Testis (tissue), 3 donors: ENCODE data around the gene BAIAP3. TPM values are rescaled to one million over a fixed set of nuclear protein-coding genes. Genes with fewer than 3 reads are reported as not detected.

ENCODE experiments used
- DNase-seq: peaks from one replicate; pipeline ENCODE4 v3.0.0-alpha.2; 2019
- H3K27ac ChIP-seq, 2 donors: fragments of 200-600 bp; sonication (generic); one replicate each; pipeline ENCODE4 v1.5.1; 2019
- H3K27me3 ChIP-seq: fragments of 200-600 bp; sonication (generic); one replicate; pipeline ENCODE4 v1.5.1; 2019
- H3K36me3 ChIP-seq: fragments of 200-600 bp; sonication (generic); one replicate; pipeline ENCODE4 v1.5.1; 2017; ENCODE audit warnings: low read depth; ENCODE audit errors: missing control alignments
- H3K4me1 ChIP-seq: fragments of 200-600 bp; sonication (generic); one replicate; pipeline ENCODE4 v1.5.1; 2019
- H3K4me3 ChIP-seq, 2 donors: fragments of 200-600 bp; sonication (generic); one replicate each; pipeline ENCODE4 v1.5.1; 2017 to 2019
- H3K9me3 ChIP-seq: fragments of 200-600 bp; sonication (generic); one replicate; pipeline ENCODE4 v1.5.1; 2017
- CTCF ChIP-seq, 3 experiments: fragments of 450-650 bp in 2 of 3; fragments of 200-600 bp in 1 of 3; sonication (generic) in 1 of 3; IDR thresholded peaks; one replicate each; pipeline ENCODE4 v1.5.1; 2016 to 2019; ENCODE audit warnings: antibody characterized with exemption in 3 of 3, mild to moderate bottlenecking in 2 of 3, moderate library complexity in 1 of 3
- POLR2A ChIP-seq: fragments of 450-650 bp; IDR thresholded peaks from one replicate; pipeline ENCODE4 v1.6.1; 2017; ENCODE audit warnings: antibody characterized with exemption, mild to moderate bottlenecking, moderate library complexity
- WGBS, 2 donors: methylation state at CpG; one replicate each; pipeline ENCODE4 v1.1.5; 2018; 5-methylcytosine and 5-hydroxymethylcytosine counted together
- intact Hi-C: fragments of 100-400 bp; cut with DNase I; formaldehyde crosslinking; loops from one replicate; pipeline ENCODE4 v1.15.1; 2023; ENCODE audit warnings: low total_unique reads
- polyA plus RNA-seq: library from polyadenylated mRNA; stranded (reverse); fragments of 350-450 nt; fragmentation: Illumina TruSeq; extraction: RNeasy Lipid Tissue Mini Kit (QIAGEN cat#74804); gene quantifications from one replicate; pipeline ENCODE4 v1.2.3, GENCODE V29; 2014; ENCODE audit warnings: low read depth, low replicate concordance; ENCODE audit not compliant: insufficient read depth
- total RNA-seq, 2 donors: library from RNA; depleted of rRNA; stranded (reverse); fragments of >200 nt; gene quantifications; one replicate each; pipeline ENCODE4 v1.2.3, GENCODE V29; 2016

BAIAP3 gene
- total and polyA plus RNA-seq, 3 donors from 2014 or later: 23.0 to 60.4 (median 29.8) TPM

GRCh38 chr16:1338119-1338730 lies 4.8 kb downstream of the BAIAP3 start:
- H3K27ac ChIP-seq: no peak overlapping the region
- peaks cover 6% of the 10 kb centered on the region for H3K4me1 ChIP-seq
- H3K27me3 ChIP-seq: no peaks in the 10 kb centered on the region
- intact Hi-C loops: no loop called here
- no peak for DNase-seq
- WGBS, 2 donors: 75 to 81% methylated on average over 6 to 15 of the region's 30 CpGs
- no peak overlapping the region for H3K4me3 ChIP-seq
- TF ChIP-seq POLR2A: no peak
- no peaks in the 10 kb centered on the region for H3K9me3 ChIP-seq
- no peaks in the 10 kb centered on the region for H3K36me3 ChIP-seq

- TF ChIP-seq POLR2A (no peak), CTCF (IDR thresholded peaks at IDR 0.05) (no peak)
- DNase-seq: no peak
- Histone ChIP-seq H3K27ac (no peak overlapping the region), H3K27me3 (no peaks in the 10 kb centered on the region), H3K36me3 (no peaks in the 10 kb centered on the region), H3K4me3 (no peak overlapping the region), H3K9me3 (no peaks in the 10 kb centered on the region), H3K4me1 (peaks cover 13% of the 10 kb centered on the region)
- intact Hi-C loops: no loop called here
- WGBS, 2 donors: 67 to 73% methylated on average over 2 to 31 of the region's 31 CpGs
Observed at GRCh38 chr16:1338855-1339675, 5.6 kb downstream of the BAIAP3 start.

- intact Hi-C loops: no loop called here
- Histone ChIP-seq H3K36me3 (no peaks in the 10 kb centered on the region), H3K27me3 (no peaks in the 10 kb centered on the region), H3K27ac (no peak overlapping the region), H3K4me1 (peaks cover 20% of the 10 kb centered on the region), H3K4me3 (no peak overlapping the region), H3K9me3 (no peaks in the 10 kb centered on the region)
- DNase-seq: no peak
- 71 to 89% methylated on average over 5 to 30 of the region's 36 CpGs for WGBS, 2 donors
- TF ChIP-seq CTCF (IDR thresholded peaks at IDR 0.05): no peak
- TF ChIP-seq POLR2A: no peak
Observed at GRCh38 chr16:1340730-1341494, 7.5 kb downstream of the BAIAP3 start.

GRCh38 chr16:1341495-1342420 lies 8.3 kb downstream of the BAIAP3 start:
- Histone ChIP-seq H3K4me3 (no peak overlapping the region), H3K27ac (no peak overlapping the region), H3K27me3 (no peaks in the 10 kb centered on the region), H3K4me1 (peaks cover 20% of the 10 kb centered on the region), H3K36me3 (no peaks in the 10 kb centered on the region), H3K9me3 (no peaks in the 10 kb centered on the region)
- no peak for DNase-seq
- TF ChIP-seq POLR2A: no peak
- intact Hi-C loops: no loop called here
- 87 to 89% methylated on average over 3 to 39 of the region's 39 CpGs for WGBS, 2 donors
